ENCODE results near the gene GTSE1. TPM values are rescaled to one million over a fixed set of nuclear protein-coding genes. Genes with fewer than 3 reads are reported as not detected.
"Not testable (repeated sequence)": the region's sequence is repeated elsewhere in the genome, so short reads cannot be mapped to it uniquely, and the experiment has no call there.

GTSE1 gene
- total and polyA plus RNA-seq, 4 donors = 3.2 to 12.1 (median 9.1) TPM

GRCh38 chr22:46309526-46310085 is 12.9 kb downstream of the GTSE1 start:
- H3K27ac ChIP-seq (ENCODE audit: low read depth, low read length) = no peak overlapping the region
- no peaks in the 10 kb centered on the region for H3K27me3 ChIP-seq (ENCODE audit: control insufficient read depth, insufficient read depth, low read length)
- no peak overlapping the region for H3K4me3 ChIP-seq (ENCODE audit: low read depth, low read length)
- peaks cover 25% of the 10 kb centered on the region for H3K36me3 ChIP-seq (ENCODE audit: control insufficient read depth, insufficient read depth, low read length)
- no peaks in the 10 kb centered on the region for H3K4me1 ChIP-seq (ENCODE audit: control insufficient read depth, insufficient read depth, low read length)
- no peaks in the 10 kb centered on the region for H3K9me3 ChIP-seq (ENCODE audit: control insufficient read depth, insufficient read depth, low read length)
- WGBS (ENCODE audit: insufficient coverage) = 95% methylated on average over 14 of the region's 15 CpGs
- DNase-seq (ENCODE audit: low read depth in 4 of 6, low spot score in 6 of 6) = no peak

GRCh38 chr22:46312056-46312455 is 15.4 kb downstream of the GTSE1 start:
- 98% methylated on average over 7 of the region's 8 CpGs for WGBS (ENCODE audit: insufficient coverage)
- Histone ChIP-seq H3K27me3 (ENCODE audit: control insufficient read depth, insufficient read depth, low read length) (no peaks in the 10 kb centered on the region), H3K4me3 (ENCODE audit: low read depth, low read length) (no peak overlapping the region), H3K27ac (ENCODE audit: low read depth, low read length) (no peak overlapping the region), H3K9me3 (ENCODE audit: control insufficient read depth, insufficient read depth, low read length) (no peaks in the 10 kb centered on the region), H3K4me1 (ENCODE audit: control insufficient read depth, insufficient read depth, low read length) (no peaks in the 10 kb centered on the region), H3K36me3 (ENCODE audit: control insufficient read depth, insufficient read depth, low read length) (peaks cover 27% of the 10 kb centered on the region)
- DNase-seq (ENCODE audit: low read depth in 4 of 6, low spot score in 6 of 6) = no peak

- not testable (repeated sequence) for H3K4me1 ChIP-seq (ENCODE audit: control insufficient read depth, insufficient read depth, low read length); DNase-seq (ENCODE audit: low read depth in 4 of 6, low spot score in 6 of 6); H3K9me3 ChIP-seq (ENCODE audit: control insufficient read depth, insufficient read depth, low read length); H3K27ac ChIP-seq (ENCODE audit: low read depth, low read length); H3K27me3 ChIP-seq (ENCODE audit: control insufficient read depth, insufficient read depth, low read length); H3K4me3 ChIP-seq (ENCODE audit: low read depth, low read length)
- no CpG with 5 or more reads among the region's 2 CpGs for WGBS (ENCODE audit: insufficient coverage)
- peaks cover 32% of the 10 kb centered on the region for H3K36me3 ChIP-seq (ENCODE audit: control insufficient read depth, insufficient read depth, low read length)
Observed at GRCh38 chr22:46312848-46313247, 16.2 kb downstream of the GTSE1 start.

- 91% methylated on average over 4 of the region's 12 CpGs for WGBS (ENCODE audit: insufficient coverage)
- H3K4me3 ChIP-seq (ENCODE audit: low read depth, low read length) = no peak overlapping the region
- H3K9me3 ChIP-seq (ENCODE audit: control insufficient read depth, insufficient read depth, low read length) = no peaks in the 10 kb centered on the region
- peaks cover 40% of the 10 kb centered on the region for H3K36me3 ChIP-seq (ENCODE audit: control insufficient read depth, insufficient read depth, low read length)
- no peaks in the 10 kb centered on the region for H3K27me3 ChIP-seq (ENCODE audit: control insufficient read depth, insufficient read depth, low read length)
- DNase-seq (ENCODE audit: low read depth in 4 of 6, low spot score in 6 of 6) = no peak
- H3K27ac ChIP-seq (ENCODE audit: low read depth, low read length) = no peak overlapping the region
- H3K4me1 ChIP-seq (ENCODE audit: control insufficient read depth, insufficient read depth, low read length) = no peaks in the 10 kb centered on the region
Observed at GRCh38 chr22:46315976-46316375, 19.3 kb downstream of the GTSE1 start.

GRCh38 chr22:46317646-46318045 is 21.0 kb downstream of the GTSE1 start:
- Histone ChIP-seq H3K27me3 (ENCODE audit: control insufficient read depth, insufficient read depth, low read length) (no peaks in the 10 kb centered on the region), H3K4me1 (ENCODE audit: control insufficient read depth, insufficient read depth, low read length) (no peaks in the 10 kb centered on the region), H3K4me3 (ENCODE audit: low read depth, low read length) (no peak overlapping the region), H3K9me3 (ENCODE audit: control insufficient read depth, insufficient read depth, low read length) (no peaks in the 10 kb centered on the region), H3K27ac (ENCODE audit: low read depth, low read length) (no peak overlapping the region), H3K36me3 (ENCODE audit: control insufficient read depth, insufficient read depth, low read length) (peaks cover 44% of the 10 kb centered on the region)
- 94% methylated on average over 19 of the region's 20 CpGs for WGBS (ENCODE audit: insufficient coverage)
- DNase-seq (ENCODE audit: low read depth in 4 of 6, low spot score in 6 of 6) = no peak

- H3K4me1 ChIP-seq (ENCODE audit: control insufficient read depth, insufficient read depth, low read length) = no peaks in the 10 kb centered on the region
- no peaks in the 10 kb centered on the region for H3K27me3 ChIP-seq (ENCODE audit: control insufficient read depth, insufficient read depth, low read length)
- no peaks in the 10 kb centered on the region for H3K9me3 ChIP-seq (ENCODE audit: control insufficient read depth, insufficient read depth, low read length)
- H3K36me3 ChIP-seq (ENCODE audit: control insufficient read depth, insufficient read depth, low read length) = peaks cover 52% of the 10 kb centered on the region
- WGBS (ENCODE audit: insufficient coverage) = 97% methylated on average over 15 of the region's 15 CpGs
- H3K4me3 ChIP-seq (ENCODE audit: low read depth, low read length) = no peak overlapping the region
- no peak for DNase-seq (ENCODE audit: low read depth in 4 of 6, low spot score in 6 of 6)
- H3K27ac ChIP-seq (ENCODE audit: low read depth, low read length) = no peak overlapping the region
Observed at GRCh38 chr22:46318576-46318975, 21.9 kb downstream of the GTSE1 start.

GRCh38 chr22:46319319-46319718 is 22.6 kb downstream of the GTSE1 start:
- Histone ChIP-seq H3K4me3 (ENCODE audit: low read depth, low read length) (no peak overlapping the region), H3K36me3 (ENCODE audit: control insufficient read depth, insufficient read depth, low read length) (peaks cover 58% of the 10 kb centered on the region), H3K4me1 (ENCODE audit: control insufficient read depth, insufficient read depth, low read length) (no peaks in the 10 kb centered on the region), H3K9me3 (ENCODE audit: control insufficient read depth, insufficient read depth, low read length) (no peaks in the 10 kb centered on the region), H3K27me3 (ENCODE audit: control insufficient read depth, insufficient read depth, low read length) (no peaks in the 10 kb centered on the region), H3K27ac (ENCODE audit: low read depth, low read length) (no peak overlapping the region)
- 97% methylated on average over 10 of the region's 10 CpGs for WGBS (ENCODE audit: insufficient coverage)
- DNase-seq (ENCODE audit: low read depth in 4 of 6, low spot score in 6 of 6) = no peak

GRCh38 chr22:46320166-46320710 is 23.6 kb downstream of the GTSE1 start:
- Histone ChIP-seq H3K9me3 (ENCODE audit: control insufficient read depth, insufficient read depth, low read length) (no peaks in the 10 kb centered on the region), H3K36me3 (ENCODE audit: control insufficient read depth, insufficient read depth, low read length) (peaks cover 62% of the 10 kb centered on the region), H3K27ac (ENCODE audit: low read depth, low read length) (no peak overlapping the region), H3K4me3 (ENCODE audit: low read depth, low read length) (no peak overlapping the region), H3K4me1 (ENCODE audit: control insufficient read depth, insufficient read depth, low read length) (no peaks in the 10 kb centered on the region), H3K27me3 (ENCODE audit: control insufficient read depth, insufficient read depth, low read length) (no peaks in the 10 kb centered on the region)
- 92% methylated on average over 14 of the region's 14 CpGs for WGBS (ENCODE audit: insufficient coverage)
- DNase-seq (ENCODE audit: low read depth in 4 of 6, low spot score in 6 of 6) = no peak

GRCh38 chr22:46320716-46321386 is 24.2 kb downstream of the GTSE1 start:
- H3K36me3 ChIP-seq (ENCODE audit: control insufficient read depth, insufficient read depth, low read length) = peaks cover 65% of the 10 kb centered on the region
- 97% methylated on average over 19 of the region's 20 CpGs for WGBS (ENCODE audit: insufficient coverage)

GRCh38 chr22:46322711-46323110 is 26.0 kb downstream of the GTSE1 start:
- no peaks in the 10 kb centered on the region for H3K4me1 ChIP-seq (ENCODE audit: control insufficient read depth, insufficient read depth, low read length)
- no peak overlapping the region for H3K27ac ChIP-seq (ENCODE audit: low read depth, low read length)
- peaks cover 66% of the 10 kb centered on the region for H3K36me3 ChIP-seq (ENCODE audit: control insufficient read depth, insufficient read depth, low read length)
- no peak for DNase-seq (ENCODE audit: low read depth in 4 of 6, low spot score in 6 of 6)
- no peaks in the 10 kb centered on the region for H3K9me3 ChIP-seq (ENCODE audit: control insufficient read depth, insufficient read depth, low read length)
- no peak overlapping the region for H3K4me3 ChIP-seq (ENCODE audit: low read depth, low read length)
- no peaks in the 10 kb centered on the region for H3K27me3 ChIP-seq (ENCODE audit: control insufficient read depth, insufficient read depth, low read length)
- 97% methylated on average over 15 of the region's 15 CpGs for WGBS (ENCODE audit: insufficient coverage)

More at GRCh38 chr22:46320716-46321386, 24.2 kb downstream of the GTSE1 start:
- H3K9me3 ChIP-seq (ENCODE audit: control insufficient read depth, insufficient read depth, low read length) = no peaks in the 10 kb centered on the region
- no peak overlapping the region for H3K27ac ChIP-seq (ENCODE audit: low read depth, low read length)
- DNase-seq (ENCODE audit: low read depth in 4 of 6, low spot score in 6 of 6) = no peak
- no peaks in the 10 kb centered on the region for H3K4me1 ChIP-seq (ENCODE audit: control insufficient read depth, insufficient read depth, low read length)
- no peak overlapping the region for H3K4me3 ChIP-seq (ENCODE audit: low read depth, low read length)
- no peaks in the 10 kb centered on the region for H3K27me3 ChIP-seq (ENCODE audit: control insufficient read depth, insufficient read depth, low read length)
